Measurements from ENCODE around the gene FBXL2.
"Not testable (repeated sequence)": the region's sequence is repeated elsewhere in the genome, so short reads cannot be mapped to it uniquely, and the experiment has no call there.

Gene FBXL2

DNA sequence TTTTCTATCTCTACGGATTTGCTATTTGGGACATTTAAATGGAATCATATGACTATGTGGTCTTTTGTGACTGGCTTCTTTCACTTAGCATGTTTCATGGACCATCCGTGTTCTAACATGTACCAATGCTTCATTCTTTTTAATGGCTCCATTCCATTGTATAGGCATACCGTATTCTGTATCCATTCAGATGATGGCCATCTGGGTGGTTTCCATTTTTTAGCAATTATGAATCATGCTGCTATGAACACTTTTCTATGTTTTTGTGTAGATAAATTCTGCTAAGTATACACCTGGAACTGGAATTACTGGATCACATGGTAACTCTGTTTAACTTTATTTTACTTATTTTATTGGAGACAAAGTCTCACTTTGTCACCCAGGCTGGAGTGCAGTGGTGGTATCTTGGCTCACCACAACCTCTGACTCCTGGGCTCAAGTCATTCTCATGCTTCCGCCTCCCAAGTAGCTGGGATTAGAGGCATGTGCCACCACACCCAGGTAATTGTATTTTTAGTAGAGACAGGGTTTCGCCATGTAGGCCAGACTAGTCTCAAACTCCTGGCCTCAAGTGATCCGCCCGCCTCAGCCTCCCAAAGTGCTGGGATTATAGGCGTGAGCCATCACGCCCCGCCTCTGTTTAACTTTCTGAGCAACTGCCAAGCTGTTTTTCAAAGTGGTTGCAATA lies 149.5 kb downstream of the FBXL2 start:
- in situ Hi-C loops (cut with MboI; ENCODE audit: low sequenced_read_pairs): no loop called here

GRCh38 chr3:33428734-33429133 lies 151.5 kb downstream of the FBXL2 start:
- in situ Hi-C loops (cut with MboI; ENCODE audit: low sequenced_read_pairs): no loop called here

- in situ Hi-C loops (cut with MboI; ENCODE audit: low sequenced_read_pairs): not testable (repeated sequence)
These were observed 152.1 kb downstream of the FBXL2 start for GRCh38 chr3:33429306-33429705.

DNA sequence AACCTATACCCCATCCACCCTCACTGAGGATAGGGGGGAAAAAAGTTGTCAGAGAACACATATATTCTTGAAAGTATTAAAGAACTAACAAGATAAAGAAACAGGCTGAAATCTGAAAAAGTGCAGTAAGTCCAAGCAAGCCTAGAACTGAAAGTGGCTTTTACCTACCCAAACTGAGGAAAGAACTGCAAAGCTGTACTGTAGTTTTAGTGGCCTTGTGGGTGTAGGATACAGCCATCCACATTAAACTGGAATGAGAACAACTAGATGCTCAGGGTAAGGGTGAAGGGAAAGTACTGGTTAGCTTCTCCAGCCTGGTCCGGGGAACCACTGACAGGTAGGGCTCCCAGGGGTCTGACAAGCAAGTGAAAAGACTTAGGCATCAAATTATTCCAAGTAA lies 152.8 kb downstream of the FBXL2 start:
- in situ Hi-C loops (cut with MboI; ENCODE audit: low sequenced_read_pairs): no loop called here

- in situ Hi-C loops (cut with MboI; ENCODE audit: low sequenced_read_pairs): no loop called here
These were observed 153.3 kb downstream of the FBXL2 start for GRCh38 chr3:33430571-33430970.

- in situ Hi-C loops (cut with MboI; ENCODE audit: low sequenced_read_pairs): no loop called here
These were observed 156.6 kb downstream of the FBXL2 start for GRCh38 chr3:33433843-33434242.

Measured in hTERT RPE-1 (cell line).